Endothelial cell of hepatic sinusoid (primary cell): ENCODE data around the gene ANAPC15.

ENCODE experiments used
- in situ Hi-C: cut with HindIII; loops from 2 replicates; pipeline ENCODE4 v1.10.0; 2017; ENCODE audit warnings: low sequenced_read_pairs

The ANAPC15 gene

DNA sequence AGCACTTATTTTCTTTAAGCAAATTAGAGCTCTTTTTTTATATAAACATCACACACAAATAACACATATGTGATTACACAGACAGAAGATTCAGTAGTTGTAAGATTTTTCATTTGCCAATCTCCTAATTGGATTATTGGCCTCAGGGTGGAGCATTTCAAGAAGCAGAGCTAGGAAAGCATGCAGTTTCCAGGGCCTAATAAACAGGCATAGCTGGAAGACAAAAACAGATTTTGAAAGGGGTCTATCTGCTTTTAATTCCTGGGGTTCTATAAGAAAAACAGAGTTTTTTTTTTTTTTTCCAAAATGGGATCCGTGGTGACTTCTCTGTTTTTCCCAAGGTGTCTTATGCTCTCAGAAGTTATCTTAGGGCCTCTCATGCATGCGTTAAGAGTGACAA lies 15.4 kb upstream of the ANAPC15 start:
- in situ Hi-C loops: no loop called here

DNA sequence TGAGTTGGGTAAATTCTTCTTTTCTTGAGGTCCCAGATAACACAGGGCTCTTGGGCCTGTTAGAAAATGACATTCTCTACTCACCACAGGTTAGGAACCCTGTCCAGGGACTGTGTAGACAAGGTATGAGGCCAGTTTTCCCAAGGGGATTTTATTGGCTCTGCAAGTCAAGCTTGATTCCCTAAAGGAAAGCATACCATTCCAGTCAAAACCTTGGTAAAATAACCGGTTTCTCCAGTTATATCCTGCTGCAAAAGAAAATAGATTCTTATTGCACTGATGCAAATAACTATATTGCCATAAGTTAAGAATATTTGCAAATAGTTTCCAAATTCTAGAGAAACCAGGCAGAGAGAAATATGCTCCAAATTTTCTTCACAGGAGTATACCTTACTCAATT lies 13.5 kb upstream of the ANAPC15 start:
- in situ Hi-C loops: no loop called here

DNA sequence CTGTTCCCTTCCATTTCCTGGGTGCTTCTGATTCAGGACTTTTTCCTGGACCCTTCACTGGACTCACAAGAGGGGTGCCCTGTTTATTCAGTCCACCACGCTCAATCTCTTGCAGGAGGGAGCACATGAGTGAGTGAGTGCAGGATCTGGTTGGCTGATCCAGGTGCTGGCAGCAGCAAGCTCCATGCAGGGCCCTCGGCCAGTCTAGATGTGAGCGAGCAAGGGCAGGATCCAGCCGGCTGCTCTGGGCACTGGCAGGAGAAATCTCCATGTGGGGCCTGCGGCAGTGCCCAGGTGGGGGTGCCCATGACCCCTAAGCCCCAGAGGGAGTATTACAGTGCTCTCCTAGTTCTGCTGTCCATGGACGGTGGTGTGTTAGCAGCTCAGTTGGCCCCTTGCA lies 11.6 kb upstream of the ANAPC15 start:
- in situ Hi-C loops: no loop called here

DNA sequence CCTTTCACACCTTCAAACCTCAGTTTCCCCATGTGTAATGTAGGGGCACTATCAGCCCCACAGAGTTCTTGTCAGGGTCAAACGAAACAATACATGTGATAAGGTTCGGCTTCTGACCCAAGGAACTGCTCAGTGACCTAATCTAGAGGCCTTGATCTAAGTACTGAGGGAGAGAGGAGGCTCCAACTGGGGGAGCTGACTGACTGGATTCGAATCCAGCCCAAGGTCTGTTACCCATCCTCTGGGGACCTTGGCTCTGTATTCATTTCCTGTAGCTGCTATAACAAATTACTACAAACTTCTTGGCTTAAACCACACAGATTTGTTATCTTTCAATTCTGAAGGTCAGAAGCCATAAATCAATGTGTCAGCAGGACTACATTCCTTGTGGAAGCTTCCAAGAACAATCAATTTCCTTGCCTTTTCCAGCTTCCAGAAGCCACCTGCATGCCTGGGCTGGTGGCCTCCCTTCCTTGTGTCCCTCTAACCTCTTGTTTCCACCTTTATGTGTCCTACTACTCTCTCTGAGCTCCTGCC lies 10.7 kb upstream of the ANAPC15 start:
- in situ Hi-C loops: no loop called here

GRCh38 chr11:72122607-72123006 lies 10.1 kb upstream of the ANAPC15 start:
- in situ Hi-C loops: no loop called here

DNA sequence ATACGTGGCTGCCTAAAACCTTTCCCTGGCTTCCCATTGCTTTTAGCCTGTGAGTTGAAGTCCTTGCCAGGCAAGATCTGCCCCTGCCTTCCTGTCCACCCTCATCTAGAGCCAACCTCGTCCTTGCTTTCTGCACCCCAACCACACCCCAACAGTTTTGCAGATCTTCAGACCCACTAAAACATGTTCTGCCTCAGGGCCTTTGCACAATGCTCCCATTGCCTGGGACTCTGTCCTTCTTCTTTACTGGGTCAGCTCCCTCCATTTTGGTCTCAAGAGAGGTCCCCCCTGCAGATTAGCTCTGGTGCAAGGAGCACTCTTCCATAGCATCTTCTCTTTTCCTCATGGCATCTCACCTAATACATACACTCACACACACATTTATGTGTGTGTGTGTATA lies 8.4 kb upstream of the ANAPC15 start:
- in situ Hi-C loops: no loop called here

DNA sequence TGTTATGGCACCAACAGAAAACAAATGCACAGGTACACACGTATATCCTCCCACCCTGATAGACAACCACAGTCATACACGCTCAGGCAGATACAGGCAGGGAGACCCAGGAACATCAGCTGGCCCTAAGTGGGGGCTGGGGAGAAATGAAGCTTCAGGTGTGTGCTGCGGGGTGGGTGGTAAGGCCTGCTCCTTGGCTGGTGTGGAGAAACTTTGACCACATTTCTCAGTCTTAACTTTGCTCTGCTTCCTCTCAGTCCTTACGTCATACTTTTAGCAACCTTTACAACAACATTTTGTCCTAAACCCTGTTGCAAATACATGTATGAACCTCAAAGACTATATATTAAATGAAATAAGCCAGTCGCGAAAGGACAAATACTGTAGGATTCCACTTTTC lies 6.7 kb upstream of the ANAPC15 start:
- in situ Hi-C loops: loop anchor here (5.0 kb wide), 1 partner anchor 73 kb away; the partner anchor contains the start of gene FOLR1

DNA sequence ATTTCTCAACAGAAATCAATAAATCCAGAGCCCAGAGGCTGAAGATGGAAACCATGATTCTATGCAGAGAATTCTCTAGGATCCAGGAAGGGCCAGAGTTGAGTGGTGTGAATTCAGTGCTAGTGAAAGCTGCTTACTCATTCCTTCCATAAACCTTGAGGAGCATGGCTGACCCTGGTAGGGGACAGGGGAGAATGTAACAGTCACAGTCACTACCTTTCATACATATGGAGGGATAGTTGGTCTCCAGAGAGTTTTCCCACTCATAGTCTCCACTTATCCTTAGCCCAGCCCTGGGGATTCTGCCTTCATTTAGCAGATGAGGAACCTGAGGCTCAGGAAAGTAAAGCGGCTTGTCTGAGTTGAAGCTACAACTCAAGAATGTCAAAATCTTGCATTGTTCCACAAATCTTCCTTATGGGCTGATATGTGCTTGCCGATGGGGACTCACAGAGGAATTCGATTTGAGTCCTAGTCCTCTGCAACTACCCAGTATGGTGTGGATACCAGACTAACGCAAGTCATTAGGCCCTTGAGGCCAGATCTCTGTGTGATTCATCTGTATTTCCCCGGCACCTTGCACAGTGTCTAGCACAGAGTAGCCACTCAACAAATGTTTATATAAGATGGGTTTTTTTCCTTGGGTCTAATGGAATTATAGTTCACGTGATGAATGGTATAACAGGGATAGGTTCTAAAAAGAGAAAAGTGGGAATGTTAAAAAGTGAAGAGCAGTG lies 3.7 kb upstream of the ANAPC15 start:
- in situ Hi-C loops: loop anchor here (5.0 kb wide), 1 partner anchor 76 kb away; the partner anchor contains the start of gene FOLR1

- in situ Hi-C loops: no loop called here
Measured at GRCh38 chr11:72114570-72114969, 2.1 kb upstream of the ANAPC15 start.

DNA sequence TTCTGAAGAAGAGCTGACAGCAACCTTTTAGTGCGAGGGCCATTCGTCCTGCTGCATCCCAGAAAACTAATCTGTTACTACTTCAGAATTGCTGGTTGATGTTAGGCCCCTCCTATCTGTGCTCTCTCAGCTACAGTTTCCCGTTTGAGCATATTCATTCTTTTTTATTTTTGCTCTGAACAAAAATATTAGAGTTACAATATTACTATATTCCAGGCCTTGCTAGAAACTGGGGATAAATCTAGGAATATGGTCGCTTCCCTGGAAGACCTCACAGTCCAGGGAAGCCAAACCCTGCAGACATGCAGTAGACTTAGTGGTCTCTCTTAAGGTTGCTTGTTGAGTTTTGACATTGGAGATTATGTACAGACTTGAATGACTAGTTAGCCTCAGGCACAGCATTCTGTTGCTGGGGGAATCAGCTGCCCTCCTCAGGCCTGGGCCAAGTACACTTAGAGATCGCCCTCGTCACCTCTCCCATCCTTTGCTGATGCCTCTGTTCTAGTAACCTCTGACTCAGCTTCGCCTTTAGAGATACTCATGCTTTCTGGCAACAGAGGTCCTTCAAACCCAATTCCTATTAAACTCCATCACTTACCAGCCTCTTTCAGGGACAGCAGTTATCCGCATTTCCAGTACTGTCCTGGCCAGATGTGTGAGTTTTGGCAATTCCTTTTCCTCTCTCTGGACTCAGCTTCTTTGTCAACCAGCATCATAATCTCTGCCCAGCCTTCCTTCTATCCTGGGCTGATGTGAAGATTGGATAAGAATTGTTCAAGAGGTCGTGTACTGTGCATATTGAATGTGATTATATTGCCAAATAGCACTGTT lies 698 bp upstream of the ANAPC15 start:
- in situ Hi-C loops: no loop called here

DNA sequence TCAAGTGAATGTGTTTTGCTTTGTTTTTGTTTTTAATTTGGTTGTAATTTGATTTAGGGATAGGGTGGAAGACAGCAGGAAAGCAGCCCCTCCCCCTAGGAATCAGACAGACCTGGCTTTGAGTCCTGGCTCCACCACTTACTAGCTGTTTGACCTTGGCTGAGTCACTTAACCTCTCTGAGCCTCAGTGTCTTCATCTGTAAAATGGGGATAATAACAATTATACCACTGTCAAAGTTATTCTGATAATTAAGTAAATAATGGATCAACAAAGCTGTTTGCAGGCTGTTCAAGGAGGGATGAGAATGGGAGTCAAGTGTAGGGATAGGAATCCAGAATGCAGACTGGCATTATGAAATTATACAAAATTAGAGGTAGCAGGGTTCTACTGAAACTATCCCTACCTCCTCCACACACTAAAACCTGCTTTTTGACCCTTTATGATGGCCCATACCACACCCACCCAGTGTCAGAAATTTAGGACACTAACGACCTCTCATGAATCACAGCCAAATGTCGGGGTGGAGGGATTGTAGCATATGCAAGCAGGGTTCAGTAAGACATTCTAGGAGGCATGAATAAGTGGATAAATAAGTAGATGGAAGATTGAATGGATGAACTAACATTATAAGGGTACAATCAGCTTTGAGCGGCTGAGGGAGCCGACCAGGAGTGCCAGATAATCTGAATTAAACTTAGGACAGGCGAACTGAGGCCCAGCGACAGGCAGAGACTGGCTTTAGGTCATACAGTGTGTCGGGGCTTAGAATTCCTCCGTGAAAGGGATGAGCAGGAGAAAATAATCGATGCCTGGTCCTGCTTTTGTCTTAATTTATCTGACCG lies 974 bp downstream of the ANAPC15 start:
- in situ Hi-C loops: no loop called here

GRCh38 chr11:72105888-72106287 lies 6.6 kb downstream of the ANAPC15 start, which contains the start of gene TOMT:
Gene TOMT (plus strand): TSS chr11:72105924. CDS start chr11:72105952, 28 bp downstream.
- in situ Hi-C loops: no loop called here

DNA sequence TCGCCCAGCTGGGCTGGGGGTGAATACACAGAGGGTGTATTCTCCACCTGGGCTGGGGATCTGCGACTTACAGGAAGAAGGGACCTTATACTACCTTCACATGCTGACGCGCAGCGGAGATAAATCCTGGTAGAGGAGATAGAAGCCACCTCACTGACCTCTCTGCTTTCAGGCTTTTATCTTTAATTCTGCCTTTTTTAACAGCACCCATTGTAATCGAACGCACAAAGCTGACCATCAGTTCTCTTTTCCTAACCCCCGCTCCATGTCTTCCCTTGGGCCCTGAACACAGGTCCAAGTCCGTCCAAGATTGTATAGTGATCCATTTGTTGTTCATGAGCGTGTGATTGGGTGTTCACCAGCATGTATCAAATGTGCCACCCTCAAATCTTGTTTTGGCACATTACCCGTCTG lies 8.7 kb downstream of the ANAPC15 start:
- in situ Hi-C loops: loop anchor here (5.0 kb wide), 1 partner anchor 76 kb away; no protein-coding TSS in a partner anchor

- in situ Hi-C loops: loop anchor here (5.0 kb wide), 1 partner anchor 76 kb away; no protein-coding TSS in a partner anchor
Measured at GRCh38 chr11:72102946-72103753, 9.3 kb downstream of the ANAPC15 start, which contains the start of gene LAMTOR1. Gene LAMTOR1 (minus strand): TSS chr11:72103297. CDS start chr11:72103224, 73 bp downstream.

DNA sequence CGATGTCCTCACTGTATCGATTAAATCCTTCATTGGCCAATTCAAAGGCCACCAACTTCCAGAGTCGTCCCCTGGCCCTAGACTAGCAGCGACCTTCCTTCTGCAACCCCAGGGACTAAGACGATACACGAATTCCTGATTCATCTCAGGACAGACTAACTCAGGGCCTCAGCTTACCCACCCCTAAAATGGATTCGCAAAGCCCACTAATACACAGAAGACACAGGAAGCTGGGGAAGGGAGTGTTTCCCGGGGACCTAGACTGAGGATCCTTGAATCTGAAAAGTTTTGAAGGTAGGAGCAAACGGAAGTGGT lies 9.9 kb downstream of the ANAPC15 start:
- in situ Hi-C loops: loop anchor here (5.0 kb wide), 1 partner anchor 75 kb away; no protein-coding TSS in a partner anchor

DNA sequence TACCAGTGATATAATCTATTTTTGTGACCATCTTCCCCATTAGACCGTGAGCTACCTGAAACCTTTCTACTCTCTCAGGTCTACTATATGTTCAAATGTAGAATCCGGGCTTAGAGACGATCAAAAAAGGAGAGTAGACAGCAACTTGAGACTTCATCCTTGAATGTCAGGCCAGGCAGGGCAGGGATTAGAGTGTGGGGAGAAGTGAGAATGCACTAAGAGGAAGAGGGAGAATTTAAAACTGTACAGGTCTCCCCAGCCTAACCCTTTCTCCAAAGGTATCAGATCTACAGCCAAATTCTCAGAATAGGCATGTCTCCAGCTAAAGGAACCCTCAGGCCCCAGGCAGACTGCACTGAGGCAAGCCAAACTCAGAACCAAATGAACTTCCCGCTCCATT lies 10.3 kb downstream of the ANAPC15 start:
- in situ Hi-C loops: loop anchor here (5.0 kb wide), 1 partner anchor 75 kb away; no protein-coding TSS in a partner anchor

DNA sequence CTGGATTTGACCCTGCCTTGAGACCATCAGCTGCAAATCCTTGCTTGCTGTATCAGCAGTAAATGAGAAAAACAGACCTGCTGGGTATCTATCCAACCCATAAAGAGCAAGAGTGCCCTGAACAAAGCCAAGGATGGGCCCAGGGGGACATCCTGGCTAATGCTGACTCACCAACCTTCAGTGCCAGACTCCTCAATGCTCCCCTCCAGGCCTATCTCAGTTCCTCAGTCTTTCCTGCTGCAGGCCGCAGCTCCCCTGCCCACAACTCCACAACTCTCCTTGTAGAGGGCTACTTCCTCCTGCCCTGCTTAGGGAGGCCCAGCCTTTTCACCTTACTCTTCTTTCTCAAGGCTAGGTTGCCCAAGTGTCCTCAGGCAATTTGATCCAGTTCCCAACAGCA lies 12.0 kb downstream of the ANAPC15 start:
- in situ Hi-C loops: loop anchor here (5.0 kb wide), 1 partner anchor 73 kb away; no protein-coding TSS in a partner anchor

DNA sequence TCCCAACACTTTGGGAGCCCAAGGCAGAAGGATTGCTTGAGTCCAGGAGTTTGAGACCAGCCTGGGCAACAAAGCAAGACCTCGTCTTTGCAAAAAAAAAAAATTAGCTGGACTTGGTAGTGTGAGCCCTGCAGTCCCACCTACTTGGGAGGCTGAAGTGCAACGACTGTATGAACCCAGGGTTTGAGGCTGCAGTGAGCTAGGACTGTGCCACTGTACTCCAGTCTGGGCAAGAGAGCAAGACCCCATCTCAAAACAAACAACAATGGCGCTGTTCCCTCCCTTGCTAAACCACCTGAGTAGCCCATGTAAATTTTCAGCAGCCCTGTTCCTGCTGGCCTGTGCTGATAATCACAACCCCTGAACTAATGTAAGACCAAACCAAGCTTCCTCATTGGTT lies 12.5 kb downstream of the ANAPC15 start:
- in situ Hi-C loops: loop anchor here (5.0 kb wide), 1 partner anchor 73 kb away; no protein-coding TSS in a partner anchor

- in situ Hi-C loops: no loop called here
Measured at GRCh38 chr11:72098741-72099140, 13.8 kb downstream of the ANAPC15 start.

GRCh38 chr11:72091292-72091691 lies 21.2 kb downstream of the ANAPC15 start:
- in situ Hi-C loops: no loop called here
